CD4-positive, alpha-beta T cell (primary cell): ENCODE results near the gene SPATA17. TPM values are rescaled to one million over a fixed set of nuclear protein-coding genes. Genes with fewer than 3 reads are reported as not detected.

Experiments
- ATAC-seq: fragments of 200-7000 bp; cut with Tn5 transposase; one replicate; pipeline ENCODE4 v1.10.0; 2022; ENCODE audit warnings: mild to moderate bottlenecking; ENCODE audit not compliant: poor library complexity
- CTCF ChIA-PET: fragments of 350-600 bp; sonication (Branson Sonifier 250); formaldehyde crosslinking; loops from one replicate; lab custom pipeline; 2021; ENCODE audit warnings: antibody characterized with exemption, inconsistent platforms; lab: Charles Lee
- POLR2A ChIA-PET: fragments of 350-600 bp; sonication (Branson Sonifier 250); formaldehyde crosslinking; loops from one replicate; lab custom pipeline; 2021; ENCODE audit warnings: antibody characterized with exemption, inconsistent platforms; lab: Charles Lee
- DNase-seq, 14 experiments: peaks; one replicate each; pipeline ENCODE4 v3.0.0-alpha.2; 2013 to 2020; ENCODE audit warnings: mixed read lengths in 2 of 14
- H3K27ac ChIP-seq, 2 donors: one replicate each; pipeline versions ENCODE4 v1.5.1 to v1.7.0; 2013; ENCODE audit warnings: low read length in 2 of 2, low read depth in 1 of 2, mild to moderate bottlenecking in 1 of 2
- H3K27me3 ChIP-seq, 2 experiments: 1 replicate in 1 of 2; 2 replicates in 1 of 2; pipeline versions ENCODE4 v1.6.1 to v1.7.0; 2013; ENCODE audit warnings: low read length in 2 of 2, control low read depth in 1 of 2, mild to moderate bottlenecking in 1 of 2, moderate library complexity in 1 of 2; ENCODE audit not compliant: insufficient read depth in 2 of 2, control insufficient read depth in 1 of 2
- H3K36me3 ChIP-seq: one replicate; pipeline ENCODE4 v1.6.1; 2013; ENCODE audit warnings: low read length, control low read depth; ENCODE audit not compliant: insufficient read depth
- H3K4me1 ChIP-seq: one replicate; pipeline ENCODE4 v1.6.1; 2013; ENCODE audit warnings: low read length, control low read depth; ENCODE audit not compliant: insufficient read depth
- H3K4me3 ChIP-seq: one replicate; pipeline ENCODE4 v1.5.1; 2013; ENCODE audit warnings: mild to moderate bottlenecking, low read length, moderate library complexity
- H3K9me3 ChIP-seq, 2 experiments: 1 replicate in 1 of 2; 2 replicates in 1 of 2; pipeline versions ENCODE4 v1.6.1 to v1.7.0; 2013; ENCODE audit warnings: low read length in 2 of 2, mild to moderate bottlenecking in 2 of 2, control low read depth in 1 of 2, moderate library complexity in 1 of 2; ENCODE audit not compliant: control insufficient read depth in 1 of 2, insufficient read depth in 1 of 2
- H3K27ac Mint-ChIP-seq: one replicate; pipeline ENCODE4 v1.8.0; 2020; ENCODE audit warnings: mixed read lengths
- H3K27me3 Mint-ChIP-seq: one replicate; pipeline ENCODE4 v1.8.0; 2021; ENCODE audit warnings: mixed read lengths
- H3K36me3 Mint-ChIP-seq: one replicate; pipeline ENCODE4 v1.8.0; 2021; ENCODE audit warnings: low read depth, mixed read lengths
- H3K4me1 Mint-ChIP-seq: one replicate; pipeline ENCODE4 v1.8.0; 2021; ENCODE audit warnings: low read depth, mixed read lengths
- H3K4me3 Mint-ChIP-seq: one replicate; pipeline ENCODE4 v1.8.0; 2020; ENCODE audit warnings: mild to moderate bottlenecking, mixed read lengths
- H3K9me3 Mint-ChIP-seq: one replicate; pipeline ENCODE4 v1.8.0; 2020; ENCODE audit warnings: mixed read lengths
- CTCF ChIP-seq: fragments of 200-600 bp; IDR thresholded peaks from one replicate; pipeline ENCODE4 v1.8.0; 2022; ENCODE audit warnings: antibody characterized with exemption, mild to moderate bottlenecking
- intact Hi-C, 2 experiments: fragments of 100-400 bp; cut with DNase I in 1 of 2; cut with micrococcal nuclease in 1 of 2; formaldehyde crosslinking; loops; one replicate each; pipeline versions ENCODE4 v1.15.1 to v1.9.0; 2023 to 2025; cut with DNase I, micrococcal nuclease
- total RNA-seq, 174 experiments: library from RNA in 2 of 174; stranded (reverse) in 2 of 174; gene quantifications; one replicate each; pipeline ENCODE4 v1.2.3 and lab custom pipeline; 2021 to 2026

SPATA17 gene
- total RNA-seq, 2 experiments from 2014 or later, result not detected

GRCh38 chr1:217871955-217872354, 240.8 kb downstream of the SPATA17 start:
- H3K9me3 Mint-ChIP-seq, result peaks cover 4% of the 10 kb centered on the region
- Histone ChIP-seq H3K27me3 (no peaks in the 10 kb centered on the region), H3K9me3 (no peaks in the 10 kb centered on the region), H3K4me1 (no peaks in the 10 kb centered on the region), H3K4me3 (no peak overlapping the region), H3K36me3 (no peaks in the 10 kb centered on the region), H3K27ac (no peak overlapping the region)
- no peak for TF ChIP-seq CTCF
- POLR2A ChIA-PET, result no interaction called here
- intact Hi-C loops, result no loop called here
- no peaks in the 10 kb centered on the region for H3K27me3 Mint-ChIP-seq
- CTCF ChIA-PET, result no interaction called here
- no peaks in the 10 kb centered on the region for H3K4me1 Mint-ChIP-seq
- H3K4me3 Mint-ChIP-seq, result no peak overlapping the region
- DNase-seq, result no peak
- no peaks in the 10 kb centered on the region for H3K36me3 Mint-ChIP-seq
- no peak overlapping the region for H3K27ac Mint-ChIP-seq
- ATAC-seq, result no peak

- H3K4me1 Mint-ChIP-seq, result no peaks in the 10 kb centered on the region
- H3K27ac ChIP-seq, result no peak overlapping the region
- no peak overlapping the region for H3K27ac Mint-ChIP-seq
- H3K36me3 ChIP-seq, result no peaks in the 10 kb centered on the region
- ChIA-PET POLR2A (no interaction called here), CTCF (no interaction called here)
- H3K4me3 ChIP-seq, result no peak overlapping the region
- H3K27me3 Mint-ChIP-seq, result no peaks in the 10 kb centered on the region
- H3K9me3 Mint-ChIP-seq, result peaks cover 9% of the 10 kb centered on the region
- ATAC-seq (no peak), DNase-seq (no peak)
- no peak for TF ChIP-seq CTCF
- intact Hi-C loops, result no loop called here
- H3K9me3 ChIP-seq, result no peaks in the 10 kb centered on the region
- no peaks in the 10 kb centered on the region for H3K27me3 ChIP-seq
- no peaks in the 10 kb centered on the region for H3K36me3 Mint-ChIP-seq
- no peak overlapping the region for H3K4me3 Mint-ChIP-seq
- no peaks in the 10 kb centered on the region for H3K4me1 ChIP-seq
Measured at GRCh38 chr1:217875229-217875628, 244.1 kb downstream of the SPATA17 start.

GRCh38 chr1:217876401-217876800, 245.3 kb downstream of the SPATA17 start:
- Mint-ChIP-seq H3K9me3 (peaks cover 6% of the 10 kb centered on the region), H3K4me3 (no peak overlapping the region), H3K36me3 (no peaks in the 10 kb centered on the region), H3K27ac (no peak overlapping the region), H3K27me3 (no peaks in the 10 kb centered on the region), H3K4me1 (no peaks in the 10 kb centered on the region)
- Histone ChIP-seq H3K9me3 (no peaks in the 10 kb centered on the region), H3K36me3 (no peaks in the 10 kb centered on the region), H3K4me3 (no peak overlapping the region), H3K27ac (no peak overlapping the region), H3K27me3 (no peaks in the 10 kb centered on the region), H3K4me1 (no peaks in the 10 kb centered on the region)
- CTCF ChIA-PET, result no interaction called here
- TF ChIP-seq CTCF, result no peak
- ATAC-seq (no peak), DNase-seq (no peak)
- intact Hi-C loops, result no loop called here
- POLR2A ChIA-PET, result no interaction called here
